GM23248 (cell line): ENCODE measurements around the gene CYP4A22. TPM values are rescaled to one million over a fixed set of nuclear protein-coding genes. Genes with fewer than 3 reads are reported as not detected.
"Not testable (repeated sequence)": the region's sequence is repeated elsewhere in the genome, so short reads cannot be mapped to it uniquely, and the experiment has no call there.

ENCODE experiments used
- DNase-seq: peaks from one replicate; pipeline ENCODE4 v3.0.0-alpha.2; 2015
- H2AFZ ChIP-seq: fragments of 200-600 bp; sonication (generic); 2 replicates; pipeline ENCODE4 v1.6.1; 2016; ENCODE audit warnings: antibody characterized with exemption
- H3F3A ChIP-seq: fragments of 200-600 bp; sonication (generic); 2 replicates; pipeline ENCODE4 v1.6.1; 2016; ENCODE audit warnings: mild to moderate bottlenecking, antibody characterized with exemption, mixed run types; ENCODE audit not compliant: insufficient read depth
- H3K27ac ChIP-seq: fragments of 200-600 bp; sonication (generic); 2 replicates; pipeline ENCODE4 v1.5.1; 2016; ENCODE audit warnings: mild to moderate bottlenecking
- H3K27me3 ChIP-seq: fragments of 200-600 bp; sonication (generic); replicated peaks from 2 replicates; pipeline ENCODE4 v1.6.1; 2016; ENCODE audit warnings: mild to moderate bottlenecking; ENCODE audit not compliant: insufficient read depth
- H3K36me3 ChIP-seq: fragments of 200-600 bp; sonication (generic); 2 replicates; pipeline ENCODE4 v1.6.1; 2016; ENCODE audit warnings: low read depth, mild to moderate bottlenecking
- H3K4me1 ChIP-seq: fragments of 200-600 bp; sonication (generic); 2 replicates; pipeline ENCODE4 v1.6.1; 2016; ENCODE audit warnings: mild to moderate bottlenecking; ENCODE audit not compliant: insufficient read depth
- H3K4me2 ChIP-seq: fragments of 200-600 bp; sonication (generic); one replicate; pipeline ENCODE4 v1.6.1; 2016; ENCODE audit warnings: mild to moderate bottlenecking; ENCODE audit not compliant: unreplicated experiment
- H3K4me3 ChIP-seq: fragments of 200-600 bp; sonication (generic); 2 replicates; pipeline ENCODE4 v1.5.1; 2016; ENCODE audit warnings: mild to moderate bottlenecking
- H3K79me2 ChIP-seq: fragments of 200-600 bp; sonication (generic); 2 replicates; pipeline ENCODE4 v1.6.1; 2016; ENCODE audit warnings: mild to moderate bottlenecking; ENCODE audit not compliant: insufficient read depth
- H3K9ac ChIP-seq: fragments of 200-600 bp; sonication (generic); 2 replicates; pipeline ENCODE4 v1.6.1; 2016; ENCODE audit warnings: mild to moderate bottlenecking
- H3K9me2 ChIP-seq: fragments of 200-600 bp; sonication (generic); 2 replicates; pipeline ENCODE4 v1.6.1; 2016; ENCODE audit warnings: mixed run types, mild to moderate bottlenecking, moderate library complexity; ENCODE audit not compliant: insufficient read depth
- H3K9me3 ChIP-seq: fragments of 200-600 bp; sonication (generic); one replicate; pipeline ENCODE4 v1.6.1; 2017; ENCODE audit warnings: low read depth
- H4K20me1 ChIP-seq: fragments of 200-600 bp; sonication (generic); 2 replicates; pipeline ENCODE4 v1.6.0; 2016; ENCODE audit not compliant: insufficient read depth
- EZH2 ChIP-seq: fragments of 200-600 bp; sonication (generic); IDR thresholded peaks from 2 replicates; pipeline ENCODE4 v1.6.1; 2018; ENCODE audit warnings: antibody characterized with exemption, mild to moderate bottlenecking; ENCODE audit not compliant: insufficient read depth, poor library complexity, severe bottlenecking
- EZH2phosphoT487 ChIP-seq: fragments of 200-600 bp; sonication (generic); IDR thresholded peaks from 2 replicates; pipeline ENCODE4 v1.6.1; 2018; ENCODE audit warnings: antibody characterized with exemption, moderate library complexity, mild to moderate bottlenecking, low read depth; ENCODE audit not compliant: insufficient read depth
- WGBS, 2 experiments: methylation state at CpG; one replicate each; pipeline ENCODE4 v1.1.6; 2015 to 2017; ENCODE audit warnings: low lambda C conversion rate in 2 of 2, low coverage in 1 of 2; ENCODE audit errors: missing lambda C conversion rate in 2 of 2; 5-methylcytosine and 5-hydroxymethylcytosine counted together
- in situ Hi-C: fragments of 300-500 bp; cut with MboI; formaldehyde crosslinking; loops from 2 replicates; pipeline ENCODE4 v1.15.0; 2020
- polyA plus RNA-seq: library from polyadenylated mRNA; unstranded; fragments of >200 nt; fragmentation: Nextera tagmentation; extraction: Ambion mirVana; gene quantifications from 2 replicates; pipeline ENCODE4 v1.2.1, GENCODE V29; 2016
- total RNA-seq: library from RNA; depleted of rRNA; stranded (reverse); fragments of >200 nt; shearing (Covaris generic); gene quantifications from 2 replicates; pipeline ENCODE4 v1.2.3, GENCODE V29; 2014

The CYP4A22 gene
- total and polyA plus RNA-seq, 2 experiments from 2014 or later: not detected

DNA sequence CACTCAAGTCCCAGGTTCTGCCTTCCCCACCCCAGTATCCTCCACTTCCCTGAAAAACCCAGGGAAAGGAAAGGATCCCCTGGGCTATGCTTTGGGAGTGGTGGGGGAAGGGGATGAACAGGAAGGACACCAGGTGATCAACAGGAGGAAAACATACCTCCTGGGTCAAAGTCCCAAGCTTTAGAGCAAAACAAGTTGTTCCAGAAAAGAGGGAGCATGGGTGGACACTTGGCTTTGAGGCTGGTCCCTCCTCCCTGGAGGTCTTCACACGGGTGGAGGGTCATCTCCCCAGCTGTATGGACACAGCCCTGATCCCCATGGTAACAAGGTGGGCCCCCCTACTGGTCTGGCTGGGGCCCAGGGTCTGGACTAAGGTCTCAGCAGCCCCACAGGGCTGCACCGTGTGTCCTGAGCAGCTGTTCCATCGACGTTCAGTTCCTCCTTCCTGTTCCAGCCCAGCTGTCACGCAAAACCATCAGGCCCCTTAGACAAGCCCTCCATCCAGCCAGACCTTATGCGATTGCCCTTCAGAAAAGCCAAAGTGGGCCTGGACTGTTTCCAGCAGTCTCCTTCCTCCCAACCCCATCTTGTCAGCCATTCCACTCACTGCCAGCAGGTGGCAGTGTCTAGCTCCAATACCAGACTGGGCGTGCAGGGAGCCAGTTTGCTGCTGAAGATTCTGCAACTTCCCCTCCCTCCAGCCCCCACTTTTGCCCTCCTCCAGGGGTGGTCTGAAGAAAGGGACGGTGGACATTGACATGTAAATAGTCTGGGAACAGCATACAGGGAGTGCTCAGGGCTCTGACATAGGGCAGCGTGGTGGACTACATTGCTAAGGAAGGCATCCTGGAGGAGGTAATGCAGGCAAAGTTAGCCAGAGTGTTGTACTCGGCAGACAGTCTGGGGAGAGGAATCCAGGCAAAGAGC lies 55.5 kb downstream of the CYP4A22 start:
- Histone ChIP-seq H3K9ac (no peak overlapping the region), H3K4me3 (no peak overlapping the region), H3K36me3 (no peaks in the 10 kb centered on the region), H3K4me2 (peak overlapping the region; percentile 22), H4K20me1 (no peaks in the 10 kb centered on the region), H3K9me2 (no peaks in the 10 kb centered on the region), H3K27me3 (no peaks in the 10 kb centered on the region), H3K79me2 (no peaks in the 10 kb centered on the region), H3K4me1 (peaks cover 18% of the 10 kb centered on the region), H3K9me3 (no peaks in the 10 kb centered on the region), H2AFZ (peak overlapping the region; percentile 66), H3F3A (peaks cover 9% of the 10 kb centered on the region; the same call in 1 of the 2 replicates), H3K27ac (no peak overlapping the region)
- TF ChIP-seq EZH2phosphoT487: no peak
- TF ChIP-seq EZH2: no peak
- in situ Hi-C loops: no loop called here
- WGBS, 2 experiments: 11 to 14% methylated on average over 10 of the region's 10 CpGs
- DNase-seq: peak; percentile 71

DNA sequence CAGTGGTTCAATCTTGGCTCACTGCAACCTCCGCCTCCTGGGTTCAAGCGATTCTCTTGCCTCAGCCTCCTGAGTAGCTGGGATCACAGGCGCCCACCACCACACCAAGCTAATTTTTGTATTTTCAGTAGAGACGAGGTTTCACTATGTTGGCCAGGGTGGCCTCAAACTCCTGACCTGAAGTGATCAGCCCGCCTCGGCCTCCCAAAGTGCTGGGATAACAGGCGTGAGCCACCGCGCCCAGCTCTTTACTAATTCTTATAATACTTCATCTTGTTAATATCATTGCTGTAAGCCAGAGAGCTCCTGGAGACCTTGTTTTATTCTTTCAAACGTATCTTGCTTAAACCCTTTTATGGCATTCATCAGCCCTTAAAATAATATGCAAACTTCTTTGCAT lies 56.3 kb downstream of the CYP4A22 start:
- H3K9me3 ChIP-seq, H4K20me1 ChIP-seq, H3K4me2 ChIP-seq, H3K27me3 ChIP-seq, H3K79me2 ChIP-seq, H3F3A ChIP-seq, H3K9me2 ChIP-seq, H3K9ac ChIP-seq, H3K4me3 ChIP-seq, in situ Hi-C loops, DNase-seq, H3K27ac ChIP-seq, H3K36me3 ChIP-seq, H2AFZ ChIP-seq: not testable (repeated sequence)
- H3K4me1 ChIP-seq: peaks cover 18% of the 10 kb centered on the region
- WGBS, 2 experiments: 72 to 75% methylated on average over 10 of the region's 10 CpGs

DNA sequence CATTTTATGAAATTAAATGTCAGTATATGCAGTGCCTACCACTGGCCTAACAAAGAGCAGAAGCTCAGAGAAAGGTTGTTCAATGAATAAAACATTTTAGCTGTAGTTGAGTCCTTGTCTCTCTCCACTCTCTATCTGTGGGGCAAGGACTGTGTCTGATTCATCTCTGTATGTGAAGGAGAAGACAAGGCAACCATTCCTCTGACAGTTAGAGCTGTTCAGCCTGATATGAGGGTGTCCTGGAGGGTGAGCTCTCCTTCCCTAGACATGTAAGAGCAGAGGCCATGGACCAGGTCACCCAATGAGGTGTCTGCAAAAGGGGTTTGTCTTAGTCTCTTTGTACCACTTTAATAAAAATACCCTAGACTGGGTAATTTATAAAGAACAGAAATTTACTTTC lies 57.1 kb downstream of the CYP4A22 start:
- Histone ChIP-seq H3K4me3 (no peak overlapping the region), H2AFZ (no peak overlapping the region), H3K9me3 (no peaks in the 10 kb centered on the region), H3K9ac (no peak overlapping the region), H3K36me3 (no peaks in the 10 kb centered on the region), H3K27ac (no peak overlapping the region), H3K9me2 (no peaks in the 10 kb centered on the region), H3F3A (peaks cover 9% of the 10 kb centered on the region; the same call in 1 of the 2 replicates), H3K4me2 (no peak overlapping the region), H3K27me3 (no peaks in the 10 kb centered on the region), H3K79me2 (no peaks in the 10 kb centered on the region), H3K4me1 (peaks cover 18% of the 10 kb centered on the region), H4K20me1 (no peaks in the 10 kb centered on the region)
- DNase-seq: no peak
- TF ChIP-seq EZH2phosphoT487 (no peak), EZH2 (no peak)
- in situ Hi-C loops: no loop called here

DNA sequence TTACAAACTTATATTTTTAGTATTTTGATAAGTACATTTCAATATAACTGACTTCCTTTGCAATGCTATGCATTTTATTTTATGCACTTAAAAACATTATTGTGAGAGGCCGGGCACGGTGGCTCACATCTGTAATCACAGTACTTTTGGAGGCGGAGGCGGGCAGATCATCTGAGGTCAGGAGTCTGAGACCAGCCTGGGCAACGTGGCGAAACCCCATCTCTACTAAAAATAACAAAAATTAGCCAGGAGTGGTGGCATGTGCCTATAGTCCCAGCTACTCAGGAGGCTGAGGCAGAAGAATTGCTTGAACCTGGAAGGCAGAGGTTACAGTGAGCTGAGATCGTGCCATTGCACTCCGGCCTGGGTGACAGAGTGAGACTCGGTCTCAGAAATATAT lies 58.7 kb downstream of the CYP4A22 start:
- H2AFZ ChIP-seq, H3K27ac ChIP-seq, in situ Hi-C loops, H3K36me3 ChIP-seq, DNase-seq, H3K79me2 ChIP-seq, H3K4me3 ChIP-seq, H3K4me2 ChIP-seq, H4K20me1 ChIP-seq, H3K27me3 ChIP-seq, H3F3A ChIP-seq, H3K9me3 ChIP-seq, H3K9me2 ChIP-seq, H3K9ac ChIP-seq: not testable (repeated sequence)
- 90 to 91% methylated on average over 9 of the region's 9 CpGs for WGBS, 2 experiments
- peaks cover 11% of the 10 kb centered on the region for H3K4me1 ChIP-seq

DNA sequence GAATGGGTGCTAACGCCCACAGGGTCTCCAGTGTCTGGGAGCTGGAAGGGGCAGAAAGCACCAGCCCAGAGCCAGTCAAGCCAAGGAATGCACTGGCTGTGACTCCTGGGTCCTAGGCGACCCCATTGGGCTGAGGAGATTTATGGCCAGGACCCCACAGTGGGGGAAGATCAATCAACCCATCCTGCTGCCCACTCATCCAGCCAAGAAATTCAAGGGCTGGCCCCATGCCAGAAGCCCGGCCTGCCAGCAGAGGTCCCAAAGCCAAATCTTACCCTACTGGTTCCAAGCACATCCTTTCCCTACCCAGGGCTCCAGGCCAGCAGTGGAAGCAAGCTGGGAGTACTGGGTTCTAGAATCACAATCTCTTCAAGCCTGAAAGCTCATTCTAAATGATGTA lies 59.4 kb downstream of the CYP4A22 start:
- H3K9me2 ChIP-seq: no peaks in the 10 kb centered on the region
- 34 to 43% methylated on average over 3 of the region's 3 CpGs for WGBS, 2 experiments
- H3K79me2 ChIP-seq: no peaks in the 10 kb centered on the region
- 0 out of 2 replicates have a peak, but pooled peaks cover 1% of the 10 kb centered on the region for H3F3A ChIP-seq
- no peaks in the 10 kb centered on the region for H3K9me3 ChIP-seq
- H3K4me1 ChIP-seq: peaks cover 4% of the 10 kb centered on the region
- no peaks in the 10 kb centered on the region for H4K20me1 ChIP-seq
- no peak overlapping the region for H3K9ac ChIP-seq
- in situ Hi-C loops: no loop called here
- no peak overlapping the region for H3K4me2 ChIP-seq
- no peak overlapping the region for H3K27ac ChIP-seq
- TF ChIP-seq EZH2phosphoT487 (no peak), EZH2 (no peak)
- H3K27me3 ChIP-seq: no peaks in the 10 kb centered on the region
- H2AFZ ChIP-seq: no peak overlapping the region
- H3K4me3 ChIP-seq: no peak overlapping the region
- no peaks in the 10 kb centered on the region for H3K36me3 ChIP-seq
- no peak for DNase-seq
